GM23338 (cell line): ENCODE measurements around the gene PAXX. TPM values are rescaled to one million over a fixed set of nuclear protein-coding genes. Genes with fewer than 3 reads are reported as not detected.

ENCODE experiments used
- ATAC-seq: fragments of 200-7000 bp; cut with Tn5 transposase; 3 replicates; pipeline ENCODE4 v1.9.1; 2020
- DNase-seq: peaks from one replicate; pipeline ENCODE4 v3.0.0-alpha.2; 2015; ENCODE audit warnings: low spot score
- H2AFZ ChIP-seq: fragments of 200-600 bp; sonication (generic); 2 replicates; pipeline ENCODE4 v1.8.0; 2016; ENCODE audit warnings: antibody characterized with exemption, mild to moderate bottlenecking, moderate library complexity
- H3F3A ChIP-seq: fragments of 200-600 bp; sonication (generic); replicated peaks from 2 replicates; pipeline ENCODE4 v1.8.0; 2017; ENCODE audit warnings: antibody characterized with exemption, mixed run types, low read depth
- H3K27ac ChIP-seq: fragments of 200-600 bp; sonication (generic); 2 replicates; pipeline ENCODE4 v1.6.1; 2016; ENCODE audit warnings: low read depth
- H3K27me3 ChIP-seq: fragments of 200-600 bp; sonication (generic); 2 replicates; pipeline ENCODE4 v1.8.0; 2016; ENCODE audit warnings: mild to moderate bottlenecking, mixed run types, moderate library complexity; ENCODE audit not compliant: insufficient read depth
- H3K36me3 ChIP-seq: fragments of 200-600 bp; sonication (generic); 2 replicates; pipeline ENCODE4 v1.8.0; 2016; ENCODE audit warnings: mild to moderate bottlenecking; ENCODE audit not compliant: insufficient read depth
- H3K4me1 ChIP-seq: fragments of 200-600 bp; sonication (generic); 2 replicates; pipeline ENCODE4 v1.8.0; 2016; ENCODE audit warnings: mild to moderate bottlenecking, moderate library complexity; ENCODE audit not compliant: insufficient read depth
- H3K4me2 ChIP-seq: fragments of 200-600 bp; sonication (generic); 2 replicates; pipeline ENCODE4 v1.7.1; 2017; ENCODE audit warnings: mixed run types
- H3K4me3 ChIP-seq: fragments of 200-600 bp; sonication (generic); 2 replicates; pipeline ENCODE4 v1.6.1; 2016; ENCODE audit warnings: mixed run types
- H3K79me2 ChIP-seq: fragments of 200-600 bp; sonication (generic); replicated peaks from 2 replicates; pipeline ENCODE4 v1.8.0; 2017; ENCODE audit warnings: mild to moderate bottlenecking; ENCODE audit not compliant: insufficient read depth
- H3K9me2 ChIP-seq: fragments of 200-600 bp; sonication (generic); 2 replicates; pipeline ENCODE4 v1.8.0; 2017; ENCODE audit not compliant: insufficient read depth
- H4K20me1 ChIP-seq: fragments of 200-600 bp; sonication (generic); replicated peaks from 2 replicates; pipeline ENCODE4 v1.8.0; 2017; ENCODE audit warnings: mild to moderate bottlenecking; ENCODE audit not compliant: insufficient read depth
- H3K27ac Mint-ChIP-seq: 2 replicates; pipeline ENCODE4 v1.8.0; 2020; ENCODE audit warnings: inconsistent platforms, mild to moderate bottlenecking, moderate library complexity, mixed read lengths
- H3K27me3 Mint-ChIP-seq: 3 replicates; pipeline ENCODE4 v1.8.0; 2022; ENCODE audit warnings: low read depth, mild to moderate bottlenecking, moderate library complexity, mixed read lengths, inconsistent platforms; ENCODE audit not compliant: insufficient read depth, poor library complexity
- H3K36me3 Mint-ChIP-seq: 3 replicates; pipeline ENCODE4 v1.8.0; 2021; ENCODE audit warnings: low read depth, mild to moderate bottlenecking, inconsistent platforms, moderate library complexity, mixed read lengths
- H3K4me1 Mint-ChIP-seq: 3 replicates; pipeline ENCODE4 v1.8.0; 2020; ENCODE audit warnings: mild to moderate bottlenecking, inconsistent platforms, mixed read lengths
- H3K4me3 Mint-ChIP-seq: 3 replicates; pipeline ENCODE4 v1.8.0; 2021; ENCODE audit warnings: moderate library complexity, mild to moderate bottlenecking, inconsistent platforms, mixed read lengths
- H3K9me3 Mint-ChIP-seq: 3 replicates; pipeline ENCODE4 v1.8.0; 2020; ENCODE audit warnings: moderate library complexity, mild to moderate bottlenecking, inconsistent platforms, mixed read lengths
- CREB1 ChIP-seq: fragments of 250-450 bp; sonication (Bioruptor Pico); IDR thresholded peaks from 2 replicates; pipeline ENCODE4 v1.5.0; 2020; ENCODE audit warnings: low read depth, mild to moderate bottlenecking, moderate library complexity
- CTCF ChIP-seq, 2 experiments: fragments of 200-600 bp in 1 of 2; sonication (generic) in 1 of 2; conservative IDR thresholded peaks; 2 replicates each; pipeline versions ENCODE4 v1.5.1 to v1.6.1; 2016 to 2017; ENCODE audit warnings: antibody characterized with exemption in 2 of 2, low read depth in 2 of 2, mild to moderate bottlenecking in 2 of 2, moderate library complexity in 1 of 2
- EZH2 ChIP-seq: fragments of 200-600 bp; sonication (generic); IDR thresholded peaks from one replicate; pipeline ENCODE4 v1.8.0; 2017; ENCODE audit warnings: antibody characterized with exemption, mild to moderate bottlenecking, low read depth; ENCODE audit not compliant: unreplicated experiment
- EZH2phosphoT487 ChIP-seq: fragments of 200-600 bp; sonication (generic); IDR thresholded peaks from one replicate; pipeline ENCODE4 v1.8.1; 2018; ENCODE audit warnings: antibody characterized with exemption; ENCODE audit not compliant: unreplicated experiment
- JUNB ChIP-seq: IDR thresholded peaks from one replicate; pipeline ENCODE4 v1.6.1; 2016; ENCODE audit warnings: antibody characterized with exemption; ENCODE audit not compliant: unreplicated experiment
- NANOG ChIP-seq: IDR thresholded peaks from 2 replicates; pipeline ENCODE4 v1.6.1; 2016; ENCODE audit warnings: antibody characterized with exemption, borderline replicate concordance
- POLR2AphosphoS5 ChIP-seq: IDR thresholded peaks from 2 replicates; pipeline ENCODE4 v1.6.1; 2016; ENCODE audit warnings: antibody characterized with exemption, low read depth
- REST ChIP-seq: IDR thresholded peaks from one replicate; pipeline ENCODE4 v1.6.1; 2018; ENCODE audit warnings: antibody characterized with exemption; ENCODE audit not compliant: unreplicated experiment
- STAT1 ChIP-seq: IDR thresholded peaks from one replicate; pipeline ENCODE4 v1.6.1; 2016; ENCODE audit warnings: antibody characterized with exemption; ENCODE audit not compliant: unreplicated experiment
- ZNF114 ChIP-seq: fragments of 250-450 bp; sonication (Bioruptor Pico); IDR thresholded peaks from 2 replicates; pipeline ENCODE4 v1.5.0; 2020; ENCODE audit warnings: mild to moderate bottlenecking, moderate library complexity
- ZNF331 ChIP-seq: fragments of 250-450 bp; sonication (Bioruptor Pico); IDR thresholded peaks from 2 replicates; pipeline ENCODE4 v1.5.0; 2020; ENCODE audit warnings: low read depth, mild to moderate bottlenecking, moderate library complexity
- polyA plus RNA-seq: library from polyadenylated mRNA; unstranded; fragments of >200 nt; fragmentation: Nextera tagmentation; extraction: Ambion mirVana; gene quantifications from 2 replicates; pipeline ENCODE4 v1.2.1, GENCODE V29; 2016
- total RNA-seq: library from RNA; depleted of rRNA; stranded (reverse); fragments of >200 nt; shearing (Covaris generic); gene quantifications from 2 replicates; pipeline ENCODE4 v1.2.3, GENCODE V29; 2014
- TF ChIP-seq, protein P1 (sequence below): fragments of 250-450 bp; sonication (Bioruptor Pico); IDR thresholded peaks from 2 replicates; pipeline ENCODE4 v1.5.0; 2020; ENCODE audit warnings: mild to moderate bottlenecking, moderate library complexity
- TF ChIP-seq, protein P2 (sequence below): IDR thresholded peaks from 2 replicates; pipeline ENCODE4 v1.6.1; 2016; ENCODE audit warnings: antibody characterized with exemption

Gene PAXX
- total and polyA plus RNA-seq, 2 experiments from 2014 or later, result 71.5 to 86.0 TPM

DNA sequence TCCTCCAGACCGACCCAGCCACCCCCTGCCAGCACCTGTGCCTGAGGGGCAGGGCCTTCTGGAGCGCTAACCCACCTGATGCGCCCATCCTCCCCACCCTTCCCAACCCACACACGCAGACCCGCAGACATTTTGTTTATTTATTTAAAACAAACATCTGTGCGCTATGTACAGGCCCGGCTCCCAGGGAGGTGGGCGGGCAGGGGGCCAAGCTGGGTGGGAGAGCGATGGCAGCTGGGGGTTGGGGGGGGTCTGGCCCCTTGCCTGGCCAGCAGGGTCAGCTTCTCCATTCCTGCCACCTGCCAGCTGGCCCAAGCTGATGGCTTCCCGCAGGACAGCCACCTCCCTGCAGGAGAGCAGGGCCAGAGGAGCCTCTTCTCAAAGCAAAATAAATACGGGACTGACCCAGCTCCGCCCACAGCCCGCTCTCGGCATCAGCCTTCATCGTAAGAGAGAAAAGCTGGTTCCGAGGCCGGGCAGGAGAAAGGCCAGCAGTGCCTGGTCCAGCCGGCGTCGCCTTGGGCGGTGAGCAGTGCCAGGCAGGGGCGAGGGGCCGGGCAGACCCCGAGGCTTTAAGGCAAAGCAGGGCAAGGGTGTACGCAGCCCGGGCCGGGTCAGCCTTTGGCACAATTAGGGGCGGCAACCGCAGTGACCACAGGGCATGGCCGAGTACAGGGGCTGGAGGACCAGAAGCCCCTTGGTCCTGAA lies 15.0 kb downstream of the PAXX start:
- peaks cover 3% of the 10 kb centered on the region for H3K27me3 Mint-ChIP-seq
- DNase-seq, result no peak
- H3K36me3 ChIP-seq, result no peaks in the 10 kb centered on the region
- H3K27ac Mint-ChIP-seq, result no peak overlapping the region
- H3K27me3 ChIP-seq, result no peaks in the 10 kb centered on the region
- H3K4me1 ChIP-seq, result no peaks in the 10 kb centered on the region
- TF ChIP-seq, protein P1, sequence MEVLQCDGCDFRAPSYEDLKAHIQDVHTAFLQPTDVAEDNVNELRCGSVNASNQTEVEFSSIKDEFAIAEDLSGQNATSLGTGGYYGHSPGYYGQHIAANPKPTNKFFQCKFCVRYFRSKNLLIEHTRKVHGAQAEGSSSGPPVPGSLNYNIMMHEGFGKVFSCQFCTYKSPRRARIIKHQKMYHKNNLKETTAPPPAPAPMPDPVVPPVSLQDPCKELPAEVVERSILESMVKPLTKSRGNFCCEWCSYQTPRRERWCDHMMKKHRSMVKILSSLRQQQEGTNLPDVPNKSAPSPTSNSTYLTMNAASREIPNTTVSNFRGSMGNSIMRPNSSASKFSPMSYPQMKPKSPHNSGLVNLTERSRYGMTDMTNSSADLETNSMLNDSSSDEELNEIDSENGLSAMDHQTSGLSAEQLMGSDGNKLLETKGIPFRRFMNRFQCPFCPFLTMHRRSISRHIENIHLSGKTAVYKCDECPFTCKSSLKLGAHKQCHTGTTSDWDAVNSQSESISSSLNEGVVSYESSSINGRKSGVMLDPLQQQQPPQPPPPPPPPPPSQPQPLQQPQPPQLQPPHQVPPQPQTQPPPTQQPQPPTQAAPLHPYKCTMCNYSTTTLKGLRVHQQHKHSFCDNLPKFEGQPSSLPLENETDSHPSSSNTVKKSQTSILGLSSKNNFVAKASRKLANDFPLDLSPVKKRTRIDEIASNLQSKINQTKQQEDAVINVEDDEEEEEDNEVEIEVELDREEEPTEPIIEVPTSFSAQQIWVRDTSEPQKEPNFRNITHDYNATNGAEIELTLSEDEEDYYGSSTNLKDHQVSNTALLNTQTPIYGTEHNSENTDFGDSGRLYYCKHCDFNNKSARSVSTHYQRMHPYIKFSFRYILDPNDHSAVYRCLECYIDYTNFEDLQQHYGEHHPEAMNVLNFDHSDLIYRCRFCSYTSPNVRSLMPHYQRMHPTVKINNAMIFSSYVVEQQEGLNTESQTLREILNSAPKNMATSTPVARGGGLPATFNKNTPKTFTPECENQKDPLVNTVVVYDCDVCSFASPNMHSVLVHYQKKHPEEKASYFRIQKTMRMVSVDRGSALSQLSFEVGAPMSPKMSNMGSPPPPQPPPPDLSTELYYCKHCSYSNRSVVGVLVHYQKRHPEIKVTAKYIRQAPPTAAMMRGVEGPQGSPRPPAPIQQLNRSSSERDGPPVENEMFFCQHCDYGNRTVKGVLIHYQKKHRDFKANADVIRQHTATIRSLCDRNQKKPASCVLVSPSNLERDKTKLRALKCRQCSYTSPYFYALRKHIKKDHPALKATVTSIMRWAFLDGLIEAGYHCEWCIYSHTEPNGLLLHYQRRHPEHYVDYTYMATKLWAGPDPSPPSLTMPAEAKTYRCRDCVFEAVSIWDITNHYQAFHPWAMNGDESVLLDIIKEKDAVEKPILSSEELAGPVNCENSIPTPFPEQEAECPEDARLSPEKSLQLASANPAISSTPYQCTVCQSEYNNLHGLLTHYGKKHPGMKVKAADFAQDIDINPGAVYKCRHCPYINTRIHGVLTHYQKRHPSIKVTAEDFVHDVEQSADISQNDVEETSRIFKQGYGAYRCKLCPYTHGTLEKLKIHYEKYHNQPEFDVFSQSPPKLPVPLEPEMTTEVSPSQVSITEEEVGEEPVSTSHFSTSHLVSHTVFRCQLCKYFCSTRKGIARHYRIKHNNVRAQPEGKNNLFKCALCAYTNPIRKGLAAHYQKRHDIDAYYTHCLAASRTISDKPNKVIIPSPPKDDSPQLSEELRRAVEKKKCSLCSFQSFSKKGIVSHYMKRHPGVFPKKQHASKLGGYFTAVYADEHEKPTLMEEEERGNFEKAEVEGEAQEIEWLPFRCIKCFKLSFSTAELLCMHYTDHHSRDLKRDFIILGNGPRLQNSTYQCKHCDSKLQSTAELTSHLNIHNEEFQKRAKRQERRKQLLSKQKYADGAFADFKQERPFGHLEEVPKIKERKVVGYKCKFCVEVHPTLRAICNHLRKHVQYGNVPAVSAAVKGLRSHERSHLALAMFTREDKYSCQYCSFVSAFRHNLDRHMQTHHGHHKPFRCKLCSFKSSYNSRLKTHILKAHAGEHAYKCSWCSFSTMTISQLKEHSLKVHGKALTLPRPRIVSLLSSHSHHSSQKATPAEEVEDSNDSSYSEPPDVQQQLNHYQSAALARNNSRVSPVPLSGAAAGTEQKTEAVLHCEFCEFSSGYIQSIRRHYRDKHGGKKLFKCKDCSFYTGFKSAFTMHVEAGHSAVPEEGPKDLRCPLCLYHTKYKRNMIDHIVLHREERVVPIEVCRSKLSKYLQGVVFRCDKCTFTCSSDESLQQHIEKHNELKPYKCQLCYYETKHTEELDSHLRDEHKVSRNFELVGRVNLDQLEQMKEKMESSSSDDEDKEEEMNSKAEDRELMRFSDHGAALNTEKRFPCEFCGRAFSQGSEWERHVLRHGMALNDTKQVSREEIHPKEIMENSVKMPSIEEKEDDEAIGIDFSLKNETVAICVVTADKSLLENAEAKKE (CRISPR knock-in tag), result no peak
- TF ChIP-seq ZNF331 (CRISPR knock-in tag) (no peak), EZH2phosphoT487 (no peak), ZNF114 (CRISPR knock-in tag) (no peak), CTCF (conservative IDR thresholded peaks at IDR 0.05; ENCODE audit: low read depth in 2 of 2) (no peak), EZH2 (no peak), STAT1 (no peak), POLR2AphosphoS5 (no peak), CREB1 (CRISPR knock-in tag) (no peak), NANOG (no peak), JUNB (no peak), REST (no peak)
- TF ChIP-seq, protein P2, sequence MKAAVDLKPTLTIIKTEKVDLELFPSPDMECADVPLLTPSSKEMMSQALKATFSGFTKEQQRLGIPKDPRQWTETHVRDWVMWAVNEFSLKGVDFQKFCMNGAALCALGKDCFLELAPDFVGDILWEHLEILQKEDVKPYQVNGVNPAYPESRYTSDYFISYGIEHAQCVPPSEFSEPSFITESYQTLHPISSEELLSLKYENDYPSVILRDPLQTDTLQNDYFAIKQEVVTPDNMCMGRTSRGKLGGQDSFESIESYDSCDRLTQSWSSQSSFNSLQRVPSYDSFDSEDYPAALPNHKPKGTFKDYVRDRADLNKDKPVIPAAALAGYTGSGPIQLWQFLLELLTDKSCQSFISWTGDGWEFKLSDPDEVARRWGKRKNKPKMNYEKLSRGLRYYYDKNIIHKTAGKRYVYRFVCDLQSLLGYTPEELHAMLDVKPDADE, result no peak
- no peaks in the 10 kb centered on the region for H3K9me2 ChIP-seq
- no peaks in the 10 kb centered on the region for H3K79me2 ChIP-seq
- no peaks in the 10 kb centered on the region for H3K4me1 Mint-ChIP-seq
- no peak overlapping the region for H3K4me3 Mint-ChIP-seq
- no peak overlapping the region for H3K4me2 ChIP-seq
- H3K36me3 Mint-ChIP-seq, result peaks cover 6% of the 10 kb centered on the region; the same call in 2 of the 3 replicates
- H3F3A ChIP-seq, result no peaks in the 10 kb centered on the region
- no peak overlapping the region for H2AFZ ChIP-seq
- ATAC-seq, result no peak
- H3K9me3 Mint-ChIP-seq, result peaks cover 19% of the 10 kb centered on the region
- H3K27ac ChIP-seq, result no peak overlapping the region
- no peaks in the 10 kb centered on the region for H4K20me1 ChIP-seq
- no peak overlapping the region for H3K4me3 ChIP-seq
